Stimulated activated CD4-positive, alpha-beta T cell treated with anti-CD3 and anti-CD28 coated beads, Interleukin-4, amount 100 ng/mL, for 24 hours (primary cell): ENCODE data around the gene KRTAP22-1.

Source experiments
- DNase-seq: peaks from one replicate; pipeline ENCODE4 v3.0.0-alpha.2; 2020

KRTAP22-1 gene

GRCh38 chr21:30628109-30628508, 27.2 kb downstream of the KRTAP22-1 start:
- no peak for DNase-seq

- DNase-seq, result no peak
Observed at GRCh38 chr21:30629200-30629599, 28.3 kb downstream of the KRTAP22-1 start.

GRCh38 chr21:30634906-30635305, 34.0 kb downstream of the KRTAP22-1 start, which contains the start of gene KRTAP20-2:
Gene KRTAP20-2, plus strand, starts transcription at chr21:30635206. Its CDS starts 58 bp downstream, at chr21:30635264.
- no peak for DNase-seq

GRCh38 chr21:30638686-30639085, 37.8 kb downstream of the KRTAP22-1 start:
- DNase-seq, result no peak

GRCh38 chr21:30642564-30642963, 41.7 kb downstream of the KRTAP22-1 start, which contains the start of gene KRTAP20-3:
Gene KRTAP20-3, plus strand, starts transcription at chr21:30642864.
- DNase-seq, result no peak

- no peak for DNase-seq
Observed at GRCh38 chr21:30646904-30647414, 46.1 kb downstream of the KRTAP22-1 start.
